HepG2 (cell line): Measurements from ENCODE around the gene SHC3. TPM values are rescaled to one million over a fixed set of nuclear protein-coding genes. Genes with fewer than 3 reads are reported as not detected.

Experiments
- ATAC-seq: fragments of 200-7000 bp; cut with Tn5 transposase; 3 replicates; pipeline ENCODE4 v1.9.1; 2020; ENCODE audit warnings: mild to moderate bottlenecking, moderate library complexity
- BruUV-seq: library from RNA; stranded (reverse); fragments of 400-500 nt; replicated peaks from 2 replicates; lab custom pipeline; 2021; lab: Mats Ljungman, UMichigan
- CTCF ChIA-PET: fragments of 300-600 bp; formaldehyde crosslinking; extraction: SDS; loops from one replicate; lab custom pipeline; 2021; ENCODE audit warnings: low total read pairs, inconsistent platforms, low intra/inter-chr PET ratio; lab: Yijun Ruan, JAX
- POLR2A ChIA-PET: fragments of 350-600 bp; sonication (Branson Sonifier 250); formaldehyde crosslinking; loops from one replicate; lab custom pipeline; 2020; ENCODE audit warnings: antibody characterized with exemption, inconsistent platforms; lab: Yijun Ruan, JAX
- DNase-seq: peaks from one replicate; pipeline ENCODE4 v3.0.0-alpha.2; 2015; ENCODE audit warnings: low spot score
- FAIRE-seq: peaks from 3 replicates; lab custom pipeline; 2011; peaks lifted over from hg19 to GRCh38; lab: Jason Lieb, UNC
- H2AFZ ChIP-seq: one replicate; pipeline ENCODE4 v1.6.1; 2011; ENCODE audit warnings: low read length, inconsistent platforms
- H3K27ac ChIP-seq: fragments of 300-600 bp; 3 replicates; pipeline ENCODE4 v1.8.0; 2011; ENCODE audit warnings: mixed run types, mild to moderate bottlenecking, mixed read lengths, low read length, inconsistent platforms; ENCODE audit not compliant: insufficient read depth; ENCODE audit errors: extremely low read length
- H3K27me3 ChIP-seq, 2 experiments: fragments of 200-600 bp in 1 of 2; 2 replicates in 1 of 2; 3 replicates in 1 of 2; pipeline versions ENCODE4 v1.6.0 to v1.8.0; 2011; ENCODE audit warnings: low read length in 2 of 2, mild to moderate bottlenecking in 2 of 2, moderate library complexity in 2 of 2, inconsistent platforms in 1 of 2; ENCODE audit not compliant: insufficient read depth in 2 of 2, control insufficient read depth in 1 of 2
- H3K36me3 ChIP-seq, 2 experiments: fragments of 200-600 bp in 1 of 2; replicated peaks in 1 of 2; 2 replicates in 1 of 2; 3 replicates in 1 of 2; pipeline versions ENCODE4 v1.5.1 to v1.8.0; 2011; ENCODE audit warnings: low read length in 2 of 2, inconsistent platforms in 1 of 2; ENCODE audit not compliant: insufficient read depth in 2 of 2, control insufficient read depth in 1 of 2
- H3K4me1 ChIP-seq: 2 replicates; pipeline ENCODE4 v1.5.1; 2012; ENCODE audit warnings: low read length, inconsistent platforms; ENCODE audit not compliant: insufficient read depth
- H3K4me2 ChIP-seq: 2 replicates; pipeline ENCODE4 v1.6.0; 2011; ENCODE audit warnings: low read depth, low read length, inconsistent platforms
- H3K4me3 ChIP-seq, 3 experiments: fragments of 200-600 bp in 1 of 3; sonication (generic), shearing (Covaris generic) in 1 of 3; replicated peaks in 1 of 3; 2 replicates each; pipeline ENCODE4 v1.5.1; 2011 to 2016; ENCODE audit warnings: low read length in 3 of 3, inconsistent platforms in 2 of 3, low read depth in 2 of 3, mild to moderate bottlenecking in 2 of 3, control low read depth in 1 of 3, mixed read lengths in 1 of 3; ENCODE audit not compliant: insufficient read depth in 1 of 3
- H3K79me2 ChIP-seq: one replicate; pipeline ENCODE4 v1.6.1; 2011; ENCODE audit warnings: low read length, inconsistent platforms; ENCODE audit not compliant: insufficient read depth
- H3K9ac ChIP-seq: 2 replicates; pipeline ENCODE4 v1.6.0; 2011; ENCODE audit warnings: mild to moderate bottlenecking, low read depth, low read length, inconsistent platforms; ENCODE audit not compliant: insufficient read depth
- H3K9me3 ChIP-seq: 2 replicates; pipeline ENCODE4 v1.5.1; 2012; ENCODE audit warnings: mild to moderate bottlenecking, low read length
- H4K20me1 ChIP-seq: 2 replicates; pipeline ENCODE4 v1.6.0; 2011; ENCODE audit warnings: inconsistent platforms, mild to moderate bottlenecking, low read length, moderate library complexity; ENCODE audit not compliant: insufficient read depth
- CBFB ChIP-seq: sonication (generic); formaldehyde crosslinking; IDR thresholded peaks from 2 replicates; pipeline ENCODE4 v1.4.0; 2020; ENCODE audit warnings: missing genetic modification reagents
- HDAC1 ChIP-seq: sonication (generic); formaldehyde crosslinking; IDR thresholded peaks from 2 replicates; pipeline ENCODE4 v1.5.1; 2020; ENCODE audit warnings: mild to moderate bottlenecking, missing genetic modification reagents
- HMG20A ChIP-seq: IDR thresholded peaks from 2 replicates; pipeline ENCODE4 v1.6.1; 2016; ENCODE audit warnings: borderline replicate concordance
- HOXA7 ChIP-seq: sonication (generic); formaldehyde crosslinking; IDR thresholded peaks from 2 replicates; pipeline ENCODE4 v1.8.1; 2022; ENCODE audit warnings: mild to moderate bottlenecking, missing genetic modification reagents, moderate library complexity
- IRX3 ChIP-seq: sonication (generic); formaldehyde crosslinking; IDR thresholded peaks from 2 replicates; pipeline ENCODE4 v1.8.1; 2023; ENCODE audit warnings: mild to moderate bottlenecking, low read depth, missing genetic modification reagents, borderline replicate concordance
- ISX ChIP-seq: sonication (generic); formaldehyde crosslinking; conservative IDR thresholded peaks from 2 replicates; pipeline ENCODE4 v1.5.0; 2020; ENCODE audit warnings: missing genetic modification reagents
- KDM5A ChIP-seq: fragments of 200-600 bp; sonication (generic); IDR thresholded peaks from 2 replicates; pipeline ENCODE4 v1.7.0; 2018; ENCODE audit warnings: antibody characterized with exemption, mild to moderate bottlenecking, low read length, borderline replicate concordance
- KMT2A ChIP-seq: sonication (generic); formaldehyde crosslinking; IDR thresholded peaks from 2 replicates; pipeline ENCODE4 v1.4.0; 2020; ENCODE audit warnings: missing genetic modification reagents
- MEF2D ChIP-seq: sonication (generic); formaldehyde crosslinking; IDR thresholded peaks from 2 replicates; pipeline ENCODE4 v1.5.1; 2020; ENCODE audit warnings: mild to moderate bottlenecking, missing genetic modification reagents
- REXO4 ChIP-seq: sonication (generic); formaldehyde crosslinking; IDR thresholded peaks from 2 replicates; pipeline ENCODE4 v1.8.0; 2022; ENCODE audit warnings: missing genetic modification reagents, mild to moderate bottlenecking, borderline replicate concordance
- SOX13 ChIP-seq, 3 experiments: fragments of 450-650 bp in 1 of 3; sonication (generic) in 1 of 3; formaldehyde crosslinking in 1 of 3; IDR thresholded peaks in 2 of 3; conservative IDR thresholded peaks in 1 of 3; 2 replicates each; pipeline versions ENCODE4 v1.5.0 to v1.6.1; 2016 to 2020; ENCODE audit warnings: antibody characterized with exemption in 1 of 3, mild to moderate bottlenecking in 1 of 3, missing compliant biosample characterization in 1 of 3, missing genetic modification reagents in 1 of 3, moderate library complexity in 1 of 3
- TCF7L2 ChIP-seq: IDR thresholded peaks from 2 replicates; pipeline ENCODE4 v1.6.1; 2011; ENCODE audit warnings: mild to moderate bottlenecking, low read depth, low read length, moderate library complexity
- YEATS4 ChIP-seq: sonication (generic); formaldehyde crosslinking; IDR thresholded peaks from 2 replicates; pipeline ENCODE4 v1.4.0; 2020; ENCODE audit warnings: missing genetic modification reagents, borderline replicate concordance
- ZNF24 ChIP-seq: fragments of 450-650 bp; IDR thresholded peaks from 2 replicates; pipeline ENCODE4 v1.6.1; 2017; ENCODE audit warnings: antibody characterized with exemption, mild to moderate bottlenecking
- ZNF775 ChIP-seq: sonication (generic); formaldehyde crosslinking; IDR thresholded peaks from 2 replicates; pipeline ENCODE4 v1.4.0; 2020; ENCODE audit warnings: missing genetic modification reagents, mild to moderate bottlenecking, moderate library complexity, borderline replicate concordance
- ZNF891 ChIP-seq: sonication (generic); formaldehyde crosslinking; IDR thresholded peaks from 2 replicates; pipeline ENCODE4 v1.5.0; 2020; ENCODE audit warnings: mild to moderate bottlenecking, missing genetic modification reagents
- WGBS: methylation state at CpG from one replicate; pipeline ENCODE4 v1.1.6; 2017; ENCODE audit warnings: low lambda C conversion rate; 5-methylcytosine and 5-hydroxymethylcytosine counted together
- in situ Hi-C: cut with HindIII; loops from 2 replicates; pipeline ENCODE4 v1.10.0; 2017; ENCODE audit warnings: low pct_unique_long_range_greater_than_20kb; ENCODE audit not compliant: extremely low pct_ligation_motif_present
- intact Hi-C: fragments of 100-400 bp; cut with micrococcal nuclease; formaldehyde crosslinking; loops from one replicate; pipeline ENCODE4 v1.10.0; 2022; ENCODE audit not compliant: unreplicated experiment
- polyA plus RNA-seq, 8 experiments: library from polyadenylated mRNA; depleted of rRNA in 3 of 8; stranded (reverse) in 7 of 8; unstranded in 1 of 8; fragments of >200 nt; fragmentation: Illumina TruSeq in 4 of 8; extraction: Trizol in 4 of 8; gene quantifications; 2 replicates each; pipeline versions ENCODE4 v1.2.1 to v1.2.3, GENCODE V29; 2011 to 2016; ENCODE audit warnings: low read depth in 4 of 8, missing spikeins in 1 of 8, mixed read lengths in 1 of 8; ENCODE audit not compliant: insufficient read depth in 1 of 8
- total RNA-seq, 5 experiments: library from RNA; depleted of rRNA; stranded (reverse); fragments of >200 nt; fragmentation: Illumina TruSeq; extraction: Trizol; gene quantifications; 2 replicates each; pipeline ENCODE4 v1.2.3, GENCODE V29; 2016; ENCODE audit warnings: low read depth in 1 of 5
- TF ChIP-seq, protein P1 (sequence below): sonication (generic); formaldehyde crosslinking; conservative IDR thresholded peaks from 2 replicates; pipeline ENCODE4 v1.8.0; 2022; ENCODE audit warnings: missing genetic modification reagents
- TF ChIP-seq, protein P2 (sequence below): sonication (generic); formaldehyde crosslinking; IDR thresholded peaks from 2 replicates; pipeline ENCODE4 v1.8.0; 2022; ENCODE audit warnings: mild to moderate bottlenecking, missing genetic modification reagents; ENCODE audit not compliant: insufficient replicate concordance
- TF ChIP-seq, protein P3 (sequence below): sonication (generic); formaldehyde crosslinking; IDR thresholded peaks from 2 replicates; pipeline ENCODE4 v1.5.0; 2020; ENCODE audit warnings: missing genetic modification reagents

Gene SHC3
- total and polyA plus RNA-seq, 2 of the 13 experiments (the other 11 are each of a cell fraction or from before 2014, with no cell fraction given): 0.09 to 0.89 TPM

DNA sequence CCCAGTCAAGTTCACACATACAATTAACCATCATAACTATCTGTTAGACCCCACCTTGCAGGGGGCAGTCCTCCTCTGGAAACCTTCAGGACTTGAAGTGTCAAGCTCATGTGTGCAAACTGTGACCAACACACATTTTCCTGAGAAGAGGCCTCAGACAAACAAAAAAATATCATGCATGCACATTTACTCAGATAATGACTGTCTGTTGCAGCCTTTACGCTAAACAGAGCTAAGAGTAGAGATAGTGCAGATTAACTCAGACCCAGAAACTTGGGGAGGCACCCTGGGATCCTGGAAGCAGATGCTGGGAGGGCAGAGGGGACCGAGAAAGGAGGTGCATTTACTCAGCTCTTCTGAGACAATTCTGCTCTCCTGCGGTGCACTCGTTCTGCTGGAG, 191.0 kb downstream of the SHC3 start (continued):
- TF ChIP-seq, protein P1, sequence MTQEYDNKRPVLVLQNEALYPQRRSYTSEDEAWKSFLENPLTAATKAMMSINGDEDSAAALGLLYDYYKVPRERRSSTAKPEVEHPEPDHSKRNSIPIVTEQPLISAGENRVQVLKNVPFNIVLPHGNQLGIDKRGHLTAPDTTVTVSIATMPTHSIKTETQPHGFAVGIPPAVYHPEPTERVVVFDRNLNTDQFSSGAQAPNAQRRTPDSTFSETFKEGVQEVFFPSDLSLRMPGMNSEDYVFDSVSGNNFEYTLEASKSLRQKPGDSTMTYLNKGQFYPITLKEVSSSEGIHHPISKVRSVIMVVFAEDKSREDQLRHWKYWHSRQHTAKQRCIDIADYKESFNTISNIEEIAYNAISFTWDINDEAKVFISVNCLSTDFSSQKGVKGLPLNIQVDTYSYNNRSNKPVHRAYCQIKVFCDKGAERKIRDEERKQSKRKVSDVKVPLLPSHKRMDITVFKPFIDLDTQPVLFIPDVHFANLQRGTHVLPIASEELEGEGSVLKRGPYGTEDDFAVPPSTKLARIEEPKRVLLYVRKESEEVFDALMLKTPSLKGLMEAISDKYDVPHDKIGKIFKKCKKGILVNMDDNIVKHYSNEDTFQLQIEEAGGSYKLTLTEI (CRISPR knock-in tag): no peak
- TF ChIP-seq SOX13 (IDR thresholded peaks at IDR 0.05): no peak
- no peak for TF ChIP-seq SOX13 (CRISPR knock-in tag; conservative IDR thresholded peaks at IDR 0.05 in 1 of 2, IDR thresholded peaks at IDR 0.05 in 1 of 2)
- TF ChIP-seq HOXA7 (CRISPR knock-in tag): no peak
- TF ChIP-seq REXO4: no peak
- TF ChIP-seq, protein P2, sequence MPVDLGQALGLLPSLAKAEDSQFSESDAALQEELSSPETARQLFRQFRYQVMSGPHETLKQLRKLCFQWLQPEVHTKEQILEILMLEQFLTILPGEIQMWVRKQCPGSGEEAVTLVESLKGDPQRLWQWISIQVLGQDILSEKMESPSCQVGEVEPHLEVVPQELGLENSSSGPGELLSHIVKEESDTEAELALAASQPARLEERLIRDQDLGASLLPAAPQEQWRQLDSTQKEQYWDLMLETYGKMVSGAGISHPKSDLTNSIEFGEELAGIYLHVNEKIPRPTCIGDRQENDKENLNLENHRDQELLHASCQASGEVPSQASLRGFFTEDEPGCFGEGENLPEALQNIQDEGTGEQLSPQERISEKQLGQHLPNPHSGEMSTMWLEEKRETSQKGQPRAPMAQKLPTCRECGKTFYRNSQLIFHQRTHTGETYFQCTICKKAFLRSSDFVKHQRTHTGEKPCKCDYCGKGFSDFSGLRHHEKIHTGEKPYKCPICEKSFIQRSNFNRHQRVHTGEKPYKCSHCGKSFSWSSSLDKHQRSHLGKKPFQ (CRISPR knock-in tag): no peak
- no peak for TF ChIP-seq CBFB (CRISPR knock-in tag)
- TF ChIP-seq, protein P3, sequence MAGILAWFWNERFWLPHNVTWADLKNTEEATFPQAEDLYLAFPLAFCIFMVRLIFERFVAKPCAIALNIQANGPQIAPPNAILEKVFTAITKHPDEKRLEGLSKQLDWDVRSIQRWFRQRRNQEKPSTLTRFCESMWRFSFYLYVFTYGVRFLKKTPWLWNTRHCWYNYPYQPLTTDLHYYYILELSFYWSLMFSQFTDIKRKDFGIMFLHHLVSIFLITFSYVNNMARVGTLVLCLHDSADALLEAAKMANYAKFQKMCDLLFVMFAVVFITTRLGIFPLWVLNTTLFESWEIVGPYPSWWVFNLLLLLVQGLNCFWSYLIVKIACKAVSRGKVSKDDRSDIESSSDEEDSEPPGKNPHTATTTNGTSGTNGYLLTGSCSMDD: no peak
- no peak for TF ChIP-seq ZNF891

DNA sequence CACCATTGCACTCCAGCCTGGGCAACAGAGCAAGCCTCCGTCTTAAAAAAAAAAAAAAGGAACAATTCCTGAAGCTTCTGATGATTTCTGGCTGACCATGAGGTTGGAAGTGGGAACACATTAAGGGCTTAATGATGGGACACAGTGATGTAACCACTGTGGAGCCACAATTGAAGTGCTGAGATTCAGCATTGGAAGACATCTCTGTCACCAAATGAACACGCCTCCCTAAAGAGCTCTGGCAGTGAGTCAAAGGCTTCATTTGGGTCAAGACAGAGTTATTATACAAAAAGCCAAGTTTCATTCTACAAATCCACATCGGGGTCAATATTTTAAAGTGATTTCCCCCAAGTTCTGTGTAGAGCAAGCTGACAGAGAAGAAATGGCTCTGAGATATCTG, 191.8 kb downstream of the SHC3 start:
- H2AFZ ChIP-seq: no peak overlapping the region
- H3K4me3 ChIP-seq: no peak overlapping the region
- intact Hi-C loops: no loop called here
- no peak overlapping the region for H3K4me2 ChIP-seq
- no peak overlapping the region for H3K27ac ChIP-seq
- H3K79me2 ChIP-seq: no peaks in the 10 kb centered on the region
- ATAC-seq (no peak), FAIRE-seq (no peak), DNase-seq (no peak)
- H3K4me1 ChIP-seq: peaks cover 3% of the 10 kb centered on the region; the same call in 1 of the 2 replicates
- CTCF ChIA-PET: no interaction called here
- no TSS peak for BruUV-seq
- in situ Hi-C loops: no loop called here
- no peaks in the 10 kb centered on the region for H4K20me1 ChIP-seq
- WGBS: 13% methylated on average over 3 of the region's 3 CpGs
- POLR2A ChIA-PET: no interaction called here
- no peak overlapping the region for H3K9ac ChIP-seq
- H3K36me3 ChIP-seq: no peaks in the 10 kb centered on the region
- no peaks in the 10 kb centered on the region for H3K9me3 ChIP-seq
- H3K27me3 ChIP-seq: peaks cover 0 to 13% of the 10 kb centered on the region in 2 experiments; a peak in 3 of 5 replicates
- TF ChIP-seq TCF7L2: no peak
- TF ChIP-seq ISX (CRISPR knock-in tag): no peak
- TF ChIP-seq MEF2D (CRISPR knock-in tag): no peak
- no peak for TF ChIP-seq KDM5A
- no peak for TF ChIP-seq HMG20A
- TF ChIP-seq ZNF775 (CRISPR knock-in tag): no peak
- no peak for TF ChIP-seq HDAC1 (CRISPR knock-in tag)
- TF ChIP-seq SOX13 (IDR thresholded peaks at IDR 0.05): no peak
- TF ChIP-seq SOX13 (CRISPR knock-in tag; conservative IDR thresholded peaks at IDR 0.05 in 1 of 2, IDR thresholded peaks at IDR 0.05 in 1 of 2): no peak
- TF ChIP-seq ZNF24: no peak
- no peak for TF ChIP-seq IRX3
- no peak for TF ChIP-seq YEATS4 (CRISPR knock-in tag)
- no peak for TF ChIP-seq KMT2A (CRISPR knock-in tag)
